HL-60 (cell line): ENCODE measurements around the gene AGBL4.

ENCODE experiments used
- POLR2AphosphoS5 ChIP-seq: IDR thresholded peaks from 2 replicates; pipeline ENCODE4 v1.6.1; 2012; ENCODE audit warnings: low read depth
- TF ChIP-seq, protein P1 (sequence below): IDR thresholded peaks from one replicate; pipeline ENCODE4 v1.5.1; 2011; ENCODE audit warnings: low read length, control low read depth, inconsistent platforms; ENCODE audit not compliant: insufficient read depth
- TF ChIP-seq, protein P2 (sequence below): IDR thresholded peaks from 2 replicates; pipeline ENCODE4 v1.6.1; 2012; ENCODE audit warnings: low read depth; ENCODE audit not compliant: insufficient replicate concordance

GRCh38 chr1:48831120-48831978 is 1192.4 kb downstream of the AGBL4 start:
- TF ChIP-seq, protein P1, sequence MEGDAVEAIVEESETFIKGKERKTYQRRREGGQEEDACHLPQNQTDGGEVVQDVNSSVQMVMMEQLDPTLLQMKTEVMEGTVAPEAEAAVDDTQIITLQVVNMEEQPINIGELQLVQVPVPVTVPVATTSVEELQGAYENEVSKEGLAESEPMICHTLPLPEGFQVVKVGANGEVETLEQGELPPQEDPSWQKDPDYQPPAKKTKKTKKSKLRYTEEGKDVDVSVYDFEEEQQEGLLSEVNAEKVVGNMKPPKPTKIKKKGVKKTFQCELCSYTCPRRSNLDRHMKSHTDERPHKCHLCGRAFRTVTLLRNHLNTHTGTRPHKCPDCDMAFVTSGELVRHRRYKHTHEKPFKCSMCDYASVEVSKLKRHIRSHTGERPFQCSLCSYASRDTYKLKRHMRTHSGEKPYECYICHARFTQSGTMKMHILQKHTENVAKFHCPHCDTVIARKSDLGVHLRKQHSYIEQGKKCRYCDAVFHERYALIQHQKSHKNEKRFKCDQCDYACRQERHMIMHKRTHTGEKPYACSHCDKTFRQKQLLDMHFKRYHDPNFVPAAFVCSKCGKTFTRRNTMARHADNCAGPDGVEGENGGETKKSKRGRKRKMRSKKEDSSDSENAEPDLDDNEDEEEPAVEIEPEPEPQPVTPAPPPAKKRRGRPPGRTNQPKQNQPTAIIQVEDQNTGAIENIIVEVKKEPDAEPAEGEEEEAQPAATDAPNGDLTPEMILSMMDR = no peak
- TF ChIP-seq POLR2AphosphoS5 = no peak
- TF ChIP-seq, protein P2, sequence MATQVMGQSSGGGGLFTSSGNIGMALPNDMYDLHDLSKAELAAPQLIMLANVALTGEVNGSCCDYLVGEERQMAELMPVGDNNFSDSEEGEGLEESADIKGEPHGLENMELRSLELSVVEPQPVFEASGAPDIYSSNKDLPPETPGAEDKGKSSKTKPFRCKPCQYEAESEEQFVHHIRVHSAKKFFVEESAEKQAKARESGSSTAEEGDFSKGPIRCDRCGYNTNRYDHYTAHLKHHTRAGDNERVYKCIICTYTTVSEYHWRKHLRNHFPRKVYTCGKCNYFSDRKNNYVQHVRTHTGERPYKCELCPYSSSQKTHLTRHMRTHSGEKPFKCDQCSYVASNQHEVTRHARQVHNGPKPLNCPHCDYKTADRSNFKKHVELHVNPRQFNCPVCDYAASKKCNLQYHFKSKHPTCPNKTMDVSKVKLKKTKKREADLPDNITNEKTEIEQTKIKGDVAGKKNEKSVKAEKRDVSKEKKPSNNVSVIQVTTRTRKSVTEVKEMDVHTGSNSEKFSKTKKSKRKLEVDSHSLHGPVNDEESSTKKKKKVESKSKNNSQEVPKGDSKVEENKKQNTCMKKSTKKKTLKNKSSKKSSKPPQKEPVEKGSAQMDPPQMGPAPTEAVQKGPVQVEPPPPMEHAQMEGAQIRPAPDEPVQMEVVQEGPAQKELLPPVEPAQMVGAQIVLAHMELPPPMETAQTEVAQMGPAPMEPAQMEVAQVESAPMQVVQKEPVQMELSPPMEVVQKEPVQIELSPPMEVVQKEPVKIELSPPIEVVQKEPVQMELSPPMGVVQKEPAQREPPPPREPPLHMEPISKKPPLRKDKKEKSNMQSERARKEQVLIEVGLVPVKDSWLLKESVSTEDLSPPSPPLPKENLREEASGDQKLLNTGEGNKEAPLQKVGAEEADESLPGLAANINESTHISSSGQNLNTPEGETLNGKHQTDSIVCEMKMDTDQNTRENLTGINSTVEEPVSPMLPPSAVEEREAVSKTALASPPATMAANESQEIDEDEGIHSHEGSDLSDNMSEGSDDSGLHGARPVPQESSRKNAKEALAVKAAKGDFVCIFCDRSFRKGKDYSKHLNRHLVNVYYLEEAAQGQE = no peak
